Nephron progenitor cell (in vitro differentiated cells): ENCODE data around the gene SLC18B1.

Experiments
- DNase-seq: peaks from one replicate; pipeline ENCODE4 v3.0.0; 2021
- H3K27ac Mint-ChIP-seq: 2 replicates; pipeline ENCODE4 v1.8.0; 2021; ENCODE audit warnings: mild to moderate bottlenecking, moderate library complexity, mixed read lengths
- H3K27me3 Mint-ChIP-seq: 2 replicates; pipeline ENCODE4 v1.8.0; 2021; ENCODE audit warnings: mild to moderate bottlenecking, low read depth, mixed read lengths; ENCODE audit not compliant: poor library complexity
- H3K36me3 Mint-ChIP-seq: 2 replicates; pipeline ENCODE4 v1.8.0; 2021; ENCODE audit warnings: low read depth, mixed read lengths
- H3K4me1 Mint-ChIP-seq: 2 replicates; pipeline ENCODE4 v1.8.0; 2021; ENCODE audit warnings: mixed read lengths
- H3K4me3 Mint-ChIP-seq: 2 replicates; pipeline ENCODE4 v1.8.0; 2021; ENCODE audit warnings: mild to moderate bottlenecking, moderate library complexity, mixed read lengths
- H3K9me3 Mint-ChIP-seq: 2 replicates; pipeline ENCODE4 v1.8.0; 2021; ENCODE audit warnings: mild to moderate bottlenecking, moderate library complexity, mixed read lengths
- TF ChIP-seq, protein P1 (sequence below): fragments of 200-600 bp; sonication (generic); IDR thresholded peaks from 2 replicates; pipeline ENCODE4 v1.5.0; 2021; ENCODE audit warnings: antibody characterized with exemption

The SLC18B1 gene

DNA sequence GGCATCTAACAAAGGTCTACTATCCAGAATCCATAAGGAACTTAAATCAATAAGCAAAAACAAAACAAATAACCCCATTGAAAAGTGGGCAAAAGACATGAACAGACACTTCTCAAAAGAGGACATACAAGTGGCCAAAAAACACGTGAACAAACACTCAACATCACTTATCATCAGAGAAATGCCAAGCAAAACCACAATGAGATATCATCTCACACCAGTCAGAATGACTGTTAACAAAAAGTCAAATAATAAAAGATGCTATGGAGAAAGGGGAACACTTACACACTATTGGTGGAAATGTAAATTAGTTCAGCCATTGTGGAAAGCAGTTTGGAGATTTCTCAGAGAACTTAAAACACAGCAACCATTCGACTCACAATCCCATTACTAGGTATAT, 65.2 kb downstream of the SLC18B1 start:
- Mint-ChIP-seq H3K4me1 (no peaks in the 10 kb centered on the region), H3K9me3 (no peaks in the 10 kb centered on the region), H3K36me3 (no peaks in the 10 kb centered on the region), H3K27me3 (peaks cover 16% of the 10 kb centered on the region), H3K27ac (no peak overlapping the region), H3K4me3 (no peak overlapping the region)
- no peak for DNase-seq
- TF ChIP-seq, protein P1, sequence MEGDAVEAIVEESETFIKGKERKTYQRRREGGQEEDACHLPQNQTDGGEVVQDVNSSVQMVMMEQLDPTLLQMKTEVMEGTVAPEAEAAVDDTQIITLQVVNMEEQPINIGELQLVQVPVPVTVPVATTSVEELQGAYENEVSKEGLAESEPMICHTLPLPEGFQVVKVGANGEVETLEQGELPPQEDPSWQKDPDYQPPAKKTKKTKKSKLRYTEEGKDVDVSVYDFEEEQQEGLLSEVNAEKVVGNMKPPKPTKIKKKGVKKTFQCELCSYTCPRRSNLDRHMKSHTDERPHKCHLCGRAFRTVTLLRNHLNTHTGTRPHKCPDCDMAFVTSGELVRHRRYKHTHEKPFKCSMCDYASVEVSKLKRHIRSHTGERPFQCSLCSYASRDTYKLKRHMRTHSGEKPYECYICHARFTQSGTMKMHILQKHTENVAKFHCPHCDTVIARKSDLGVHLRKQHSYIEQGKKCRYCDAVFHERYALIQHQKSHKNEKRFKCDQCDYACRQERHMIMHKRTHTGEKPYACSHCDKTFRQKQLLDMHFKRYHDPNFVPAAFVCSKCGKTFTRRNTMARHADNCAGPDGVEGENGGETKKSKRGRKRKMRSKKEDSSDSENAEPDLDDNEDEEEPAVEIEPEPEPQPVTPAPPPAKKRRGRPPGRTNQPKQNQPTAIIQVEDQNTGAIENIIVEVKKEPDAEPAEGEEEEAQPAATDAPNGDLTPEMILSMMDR = no peak

DNA sequence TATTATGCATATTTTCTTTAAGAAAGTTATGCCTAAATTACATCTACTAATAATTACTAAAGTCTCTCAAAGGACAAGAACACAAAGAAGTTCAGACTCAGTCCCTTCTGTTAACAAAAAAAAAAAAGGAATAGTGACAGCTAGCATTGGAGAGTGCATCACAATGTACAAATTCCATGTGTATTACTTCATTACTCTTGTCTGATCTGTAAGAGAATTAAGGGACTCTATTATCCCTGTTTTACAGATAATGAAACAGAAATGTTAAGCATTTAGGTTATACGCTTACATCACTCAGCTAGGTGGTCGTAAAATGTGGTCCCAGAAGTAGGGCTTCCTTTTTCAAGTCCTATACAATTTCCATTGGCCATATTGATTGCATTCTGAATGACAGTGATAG, 67.4 kb downstream of the SLC18B1 start:
- TF ChIP-seq, protein P1 = no peak
- Mint-ChIP-seq H3K9me3 (no peaks in the 10 kb centered on the region), H3K27me3 (peaks cover 13% of the 10 kb centered on the region)

DNA sequence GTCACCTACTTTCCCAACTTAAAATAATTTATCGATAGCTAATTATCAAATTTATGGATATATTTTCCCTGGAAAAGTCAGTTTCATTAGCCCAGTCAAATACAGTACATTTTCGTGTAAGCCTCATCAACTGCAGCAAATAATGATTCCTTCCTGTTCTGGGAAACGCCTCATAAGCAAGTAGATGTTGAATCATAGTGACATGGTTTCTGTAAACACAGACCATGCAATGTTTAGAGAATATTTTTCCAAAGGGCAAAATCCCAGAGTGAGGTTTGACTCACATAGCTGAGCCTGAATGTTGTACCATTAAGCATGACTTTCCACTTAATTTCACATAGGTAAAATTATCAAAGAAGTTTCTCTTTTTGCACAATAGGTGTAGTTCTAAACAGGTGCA, 67.9 kb downstream of the SLC18B1 start:
- TF ChIP-seq, protein P1 = no peak
- Mint-ChIP-seq H3K9me3 (no peaks in the 10 kb centered on the region), H3K36me3 (no peaks in the 10 kb centered on the region), H3K4me1 (no peaks in the 10 kb centered on the region), H3K27ac (no peak overlapping the region), H3K27me3 (peaks cover 8% of the 10 kb centered on the region), H3K4me3 (no peak overlapping the region)
- DNase-seq = no peak

More for the DNA sequence above, 67.4 kb downstream of the SLC18B1 start:
- no peak for DNase-seq
- Mint-ChIP-seq H3K36me3 (no peaks in the 10 kb centered on the region), H3K27ac (no peak overlapping the region), H3K4me3 (no peak overlapping the region), H3K4me1 (no peaks in the 10 kb centered on the region)

DNA sequence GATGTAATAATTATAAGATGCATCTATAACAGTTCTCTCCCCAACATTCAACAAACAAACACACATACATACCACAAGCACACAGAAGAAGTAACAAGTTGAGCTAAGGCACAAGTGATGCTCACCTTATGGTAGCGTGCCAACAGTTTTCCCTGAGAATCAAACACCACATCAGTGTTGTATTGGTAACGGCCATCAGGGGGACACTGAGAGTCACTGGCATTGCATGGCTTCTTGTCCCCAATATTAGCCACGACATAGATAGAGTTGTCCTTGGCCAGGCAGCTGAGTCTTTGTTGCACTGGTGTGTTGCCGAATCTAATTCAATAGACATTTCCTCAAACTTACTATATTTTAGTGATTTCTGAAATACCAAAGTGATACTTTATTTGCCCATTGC, 69.8 kb downstream of the SLC18B1 start:
- H3K4me1 Mint-ChIP-seq = peaks cover 12% of the 10 kb centered on the region
- no peaks in the 10 kb centered on the region for H3K9me3 Mint-ChIP-seq
- TF ChIP-seq, protein P1 = peak; percentile 16
- no peak overlapping the region for H3K27ac Mint-ChIP-seq
- no peaks in the 10 kb centered on the region for H3K36me3 Mint-ChIP-seq
- DNase-seq = no peak
- H3K27me3 Mint-ChIP-seq = peaks cover 7% of the 10 kb centered on the region
- H3K4me3 Mint-ChIP-seq = no peak overlapping the region

DNA sequence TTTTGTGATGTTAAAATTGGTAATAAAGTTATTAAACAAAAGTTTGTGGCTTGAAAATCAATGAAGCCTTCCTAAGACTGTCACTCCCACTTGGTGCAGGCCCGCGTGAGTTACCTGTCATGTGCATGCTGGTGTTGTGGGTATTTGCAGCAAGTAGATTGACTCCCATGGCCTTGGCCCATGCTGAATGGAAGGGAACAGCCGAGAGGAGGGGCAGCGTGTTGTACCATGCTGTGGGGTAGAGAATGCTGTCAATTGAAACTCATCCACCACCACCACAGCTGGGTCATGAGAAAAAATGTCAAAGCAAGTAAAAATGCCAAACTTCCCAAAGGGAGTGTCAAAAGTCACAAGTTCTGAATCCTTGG, 71.8 kb downstream of the SLC18B1 start:
- Mint-ChIP-seq H3K4me1 (peaks cover 21% of the 10 kb centered on the region), H3K36me3 (no peaks in the 10 kb centered on the region), H3K27me3 (no peaks in the 10 kb centered on the region)

DNA sequence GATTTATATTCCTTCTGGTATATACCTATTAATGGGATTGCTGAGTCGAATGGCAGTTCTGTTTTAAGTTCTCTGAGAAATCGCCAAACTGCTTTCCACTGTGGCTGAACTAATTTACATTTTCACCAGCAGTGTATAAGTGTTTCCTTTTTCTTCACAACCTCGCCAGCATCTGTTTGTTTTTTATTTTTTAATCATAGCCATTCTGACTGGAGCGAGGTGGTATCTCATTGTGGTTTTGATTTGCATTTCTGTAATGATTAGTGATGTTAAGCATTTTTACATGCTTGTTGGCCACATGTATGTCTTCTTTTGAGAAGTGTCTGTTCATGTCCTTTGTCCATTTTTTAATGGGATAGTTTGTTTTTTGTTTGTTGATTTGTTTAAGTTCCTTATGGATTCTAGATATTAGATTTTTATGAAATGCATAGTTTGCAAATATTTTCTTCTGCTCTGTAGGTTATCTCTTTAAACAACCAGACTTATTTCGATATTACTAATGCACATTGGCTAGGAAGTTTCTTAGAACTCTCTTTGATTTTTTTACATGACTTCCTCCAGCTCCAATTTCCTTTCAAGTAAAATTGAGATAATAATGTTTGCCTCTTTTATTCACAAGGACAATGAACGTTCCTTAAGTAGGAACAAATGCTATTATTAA, 72.4 kb downstream of the SLC18B1 start:
- Mint-ChIP-seq H3K9me3 (no peaks in the 10 kb centered on the region), H3K27me3 (no peaks in the 10 kb centered on the region), H3K4me1 (peaks cover 21% of the 10 kb centered on the region), H3K36me3 (no peaks in the 10 kb centered on the region), H3K27ac (no peak overlapping the region), H3K4me3 (no peak overlapping the region)
- no peak for DNase-seq
- TF ChIP-seq, protein P1 = no peak

More for the DNA sequence above, 71.8 kb downstream of the SLC18B1 start:
- Mint-ChIP-seq H3K4me3 (no peak overlapping the region), H3K27ac (no peak overlapping the region), H3K9me3 (no peaks in the 10 kb centered on the region)
- TF ChIP-seq, protein P1 = no peak
- DNase-seq = no peak
